Fibroblast of villous mesenchyme (primary cell): Measurements from ENCODE around the gene GHRH. TPM values are rescaled to one million over a fixed set of nuclear protein-coding genes. Genes with fewer than 3 reads are reported as not detected.

Experiments
- DNase-seq: peaks from one replicate; pipeline ENCODE4 v3.0.0-alpha.2; 2010; ENCODE audit warnings: low read depth
- H3K4me3 ChIP-seq: 2 replicates; pipeline ENCODE4 v1.5.1; 2011; ENCODE audit warnings: low read depth, mild to moderate bottlenecking, low read length
- total RNA-seq: library from RNA; depleted of rRNA; stranded (reverse); fragments of >200 nt; gene quantifications from 2 replicates; pipeline ENCODE4 v1.2.3, GENCODE V29; 2012
- TF ChIP-seq, protein P1 (sequence below): IDR thresholded peaks from 2 replicates; pipeline ENCODE4 v1.5.1; 2012; ENCODE audit warnings: low read depth, mild to moderate bottlenecking, low read length; ENCODE audit not compliant: insufficient read depth

Gene GHRH
- total RNA-seq, 1 donor: not detected

DNA sequence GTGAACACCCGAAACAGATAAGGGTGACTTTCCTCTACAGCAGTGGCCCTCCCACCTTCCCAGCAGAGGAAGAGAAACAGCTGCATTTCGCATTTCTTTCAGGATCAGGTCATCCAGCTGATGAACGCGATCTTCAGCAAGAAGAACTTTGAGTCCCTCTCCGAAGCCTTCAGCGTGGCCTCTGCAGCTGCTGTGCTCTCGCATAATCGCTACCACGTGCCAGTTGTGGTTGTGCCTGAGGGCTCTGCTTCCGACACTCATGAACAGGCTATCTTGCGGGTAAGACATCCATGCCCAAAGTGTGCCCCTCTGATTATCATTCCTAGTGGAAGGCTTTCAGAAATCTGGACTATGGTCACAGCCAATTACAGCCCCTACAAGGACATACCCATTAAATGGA lies 54.4 kb downstream of the GHRH start:
- DNase-seq: no peak
- H3K4me3 ChIP-seq: no peak overlapping the region
- TF ChIP-seq, protein P1, sequence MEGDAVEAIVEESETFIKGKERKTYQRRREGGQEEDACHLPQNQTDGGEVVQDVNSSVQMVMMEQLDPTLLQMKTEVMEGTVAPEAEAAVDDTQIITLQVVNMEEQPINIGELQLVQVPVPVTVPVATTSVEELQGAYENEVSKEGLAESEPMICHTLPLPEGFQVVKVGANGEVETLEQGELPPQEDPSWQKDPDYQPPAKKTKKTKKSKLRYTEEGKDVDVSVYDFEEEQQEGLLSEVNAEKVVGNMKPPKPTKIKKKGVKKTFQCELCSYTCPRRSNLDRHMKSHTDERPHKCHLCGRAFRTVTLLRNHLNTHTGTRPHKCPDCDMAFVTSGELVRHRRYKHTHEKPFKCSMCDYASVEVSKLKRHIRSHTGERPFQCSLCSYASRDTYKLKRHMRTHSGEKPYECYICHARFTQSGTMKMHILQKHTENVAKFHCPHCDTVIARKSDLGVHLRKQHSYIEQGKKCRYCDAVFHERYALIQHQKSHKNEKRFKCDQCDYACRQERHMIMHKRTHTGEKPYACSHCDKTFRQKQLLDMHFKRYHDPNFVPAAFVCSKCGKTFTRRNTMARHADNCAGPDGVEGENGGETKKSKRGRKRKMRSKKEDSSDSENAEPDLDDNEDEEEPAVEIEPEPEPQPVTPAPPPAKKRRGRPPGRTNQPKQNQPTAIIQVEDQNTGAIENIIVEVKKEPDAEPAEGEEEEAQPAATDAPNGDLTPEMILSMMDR: no peak

DNA sequence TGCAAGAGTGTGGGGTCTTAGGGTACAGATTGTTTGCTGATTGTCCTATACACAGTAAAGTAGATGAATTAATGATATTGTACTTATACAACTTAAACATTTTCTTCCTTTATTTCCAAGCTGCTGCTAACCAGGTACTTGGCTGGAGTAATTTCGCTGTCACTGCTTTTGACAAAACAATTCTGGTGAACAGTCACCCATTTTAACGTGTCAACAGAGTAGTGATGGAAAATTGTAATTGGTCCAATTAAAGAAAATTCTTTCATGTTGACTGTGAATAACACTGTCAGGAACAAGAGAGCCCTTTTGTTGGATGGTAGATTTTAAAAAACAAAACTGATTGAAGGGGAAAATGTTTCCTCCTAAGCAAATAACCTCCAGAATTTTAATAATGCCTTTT lies 55.8 kb downstream of the GHRH start:
- H3K4me3 ChIP-seq: no peak overlapping the region
- no peak for DNase-seq
- TF ChIP-seq, protein P1: no peak

DNA sequence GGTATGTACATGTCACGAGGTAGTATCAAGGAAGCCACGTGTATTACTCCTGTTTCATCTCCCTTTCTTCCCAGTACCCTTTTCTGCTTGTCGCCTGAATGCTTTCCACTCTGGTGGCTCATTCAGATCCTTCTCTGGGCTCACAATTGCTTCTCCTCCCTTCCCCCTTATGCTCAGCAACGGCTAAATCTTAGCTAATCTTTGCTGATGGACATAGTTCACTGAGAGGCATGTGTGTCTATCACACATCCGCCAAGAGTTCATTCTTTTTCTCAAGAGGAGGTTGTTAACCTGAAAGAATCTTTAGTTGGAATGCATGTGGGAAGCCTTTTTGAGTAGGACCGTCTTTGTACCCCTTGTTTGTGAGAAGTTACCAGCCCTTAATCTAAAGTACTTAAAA lies 56.5 kb downstream of the GHRH start:
- DNase-seq: no peak
- TF ChIP-seq, protein P1: no peak
- no peak overlapping the region for H3K4me3 ChIP-seq

DNA sequence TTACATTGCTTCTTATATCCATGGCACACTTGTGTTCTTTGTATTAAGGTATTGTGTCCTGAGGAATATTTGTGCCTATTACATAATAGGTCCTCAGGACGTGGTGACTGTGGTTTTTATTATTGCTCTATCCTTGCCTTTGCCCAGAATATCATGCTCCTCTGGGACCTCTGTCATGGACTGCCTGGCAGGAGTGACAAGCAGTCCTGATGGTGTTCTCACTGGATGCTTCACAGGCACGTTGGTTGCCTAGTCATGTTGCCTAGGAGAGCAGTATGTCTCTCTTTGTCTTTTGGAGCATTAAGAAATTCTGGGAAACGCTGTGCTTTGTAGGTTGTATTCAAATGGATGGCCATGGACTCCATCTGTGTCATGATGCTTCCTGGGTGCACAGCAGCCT lies 57.6 kb downstream of the GHRH start:
- TF ChIP-seq, protein P1: no peak
- DNase-seq: no peak
- H3K4me3 ChIP-seq: no peak overlapping the region

DNA sequence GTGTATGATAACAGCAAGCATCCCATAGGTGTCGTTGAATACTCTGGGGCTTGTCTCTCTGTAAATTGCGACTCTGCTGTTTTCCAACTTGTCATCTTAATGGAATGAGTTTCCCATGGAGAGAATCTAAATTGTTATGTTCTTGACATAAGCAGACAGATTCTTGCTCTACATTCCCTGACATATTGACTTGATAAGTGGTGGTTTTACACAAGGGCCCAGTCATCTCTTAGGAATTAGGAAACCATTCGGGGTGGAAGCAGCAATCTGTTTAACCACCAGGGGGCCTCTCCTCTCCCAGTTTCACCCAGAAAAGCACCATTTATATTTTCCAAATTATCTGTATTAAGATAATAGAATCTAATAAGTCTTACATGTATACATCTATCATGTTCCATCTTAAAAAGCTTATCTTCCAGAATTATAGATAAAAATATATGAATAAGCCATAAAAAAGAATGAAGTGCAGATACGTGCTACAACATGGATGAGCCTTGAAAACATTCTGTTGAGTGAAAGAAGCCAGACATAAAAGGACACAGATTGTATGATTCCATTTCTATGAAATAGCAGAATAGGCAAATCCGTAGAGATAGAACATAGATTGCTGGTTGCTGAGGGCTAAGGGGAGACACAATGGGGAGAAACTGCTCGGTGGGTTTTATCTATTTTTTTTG lies 59.2 kb downstream of the GHRH start:
- H3K4me3 ChIP-seq: peak overlapping the region; percentile 37
- DNase-seq: peak; percentile 97
- TF ChIP-seq, protein P1: peak; percentile 86

DNA sequence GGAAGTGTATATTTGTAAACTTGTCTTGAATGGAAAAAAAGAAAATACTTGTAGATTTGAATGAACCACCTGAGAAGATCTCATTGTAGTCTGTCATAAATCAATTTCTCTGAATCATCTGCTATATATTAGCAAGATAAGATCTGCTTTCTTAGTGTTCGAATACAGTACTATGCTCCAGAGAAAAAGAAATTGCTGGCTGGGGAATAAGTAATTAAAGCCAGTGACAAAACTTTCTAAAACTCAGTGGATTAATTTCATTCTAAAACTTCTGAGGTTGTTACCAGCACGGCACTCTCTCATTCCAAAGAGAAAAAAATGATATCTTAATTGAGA lies 59.8 kb downstream of the GHRH start:
- TF ChIP-seq, protein P1: no peak
- peak; percentile 19 for DNase-seq
- peak overlapping the region; percentile 37 for H3K4me3 ChIP-seq

Other genes with a start within 250 kb of the GHRH start
- 8.1 and 10.8 TPM in 2 replicates for gene RBL1, start 165.8 kb downstream of the GHRH start, total RNA-seq
- gene RPN2, start 82.5 kb downstream of the GHRH start, total RNA-seq: 173 and 218 TPM in 2 replicates
- 2.6 and 3.5 TPM in 2 replicates for gene MROH8, start 82.3 kb downstream of the GHRH start, total RNA-seq
- 15.1 and 17.1 TPM in 2 replicates for gene MANBAL, start 27.8 kb upstream of the GHRH start, total RNA-seq
- 20.3 and 20.6 TPM in 2 replicates for gene SRC, start 84.3 kb upstream of the GHRH start, total RNA-seq